ENCODE data around the gene GOLGA8N. TPM values are rescaled to one million over a fixed set of nuclear protein-coding genes. Genes with fewer than 3 reads are reported as not detected.

GOLGA8N gene
- total RNA-seq, 5 donors from 2014 or later (not counting 1 experiment from before 2014, with no cell fraction given): 7.6 to 18.1 (median 9.6) TPM

Other genes with a start within 250 kb of the GOLGA8N start
- under 1 TPM in 4 of 5 donors, not detected in 1; 0.19 to 0.66 (median 0.49) TPM for gene GOLGA8K, start 190.2 kb upstream of the GOLGA8N start, total RNA-seq
- 1 to 10 TPM in 4 of 5 donors, not detected in 1; 1.5 to 4.1 (median 2.6) TPM for gene GOLGA8O, start 137.8 kb upstream of the GOLGA8N start, total RNA-seq
- gene ARHGAP11A, start 22.0 kb downstream of the GOLGA8N start, total RNA-seq: 1 to 10 TPM; 4.5 to 6.8 (median 6.2) TPM
- gene SCG5, start 48.3 kb downstream of the GOLGA8N start, total RNA-seq: not detected
- 1 to 10 TPM in 1 of 5 donors, under 1 TPM in 2, not detected in 2; 0.60 to 1.0 (median 0.64) TPM for gene GREM1, start 124.5 kb downstream of the GOLGA8N start, total RNA-seq

All from T-cell (primary cell).